ENCODE results near the gene PDXDC1.
"Not testable (repeated sequence)": the region's sequence is repeated elsewhere in the genome, so short reads cannot be mapped to it uniquely, and the experiment has no call there.

PDXDC1 gene

GRCh38 chr16:14973785-14974322, 972 bp upstream of the PDXDC1 start:
- not testable (repeated sequence) for DNase-seq

- DNase-seq: not testable (repeated sequence)
Observed at GRCh38 chr16:14974331-14974655, 533 bp upstream of the PDXDC1 start.

- peak; percentile 22 for DNase-seq
Observed at GRCh38 chr16:14975418-14976194, 780 bp downstream of the PDXDC1 start.

GRCh38 chr16:14976971-14977736, 2.3 kb downstream of the PDXDC1 start:
- DNase-seq: not testable (repeated sequence)

- not testable (repeated sequence) for DNase-seq
Observed at GRCh38 chr16:14978281-14978680, 3.5 kb downstream of the PDXDC1 start.

- DNase-seq: not testable (repeated sequence)
Observed at GRCh38 chr16:14978908-14979307, 4.1 kb downstream of the PDXDC1 start.

GRCh38 chr16:14981234-14981633, 6.4 kb downstream of the PDXDC1 start:
- not testable (repeated sequence) for DNase-seq

DNA sequence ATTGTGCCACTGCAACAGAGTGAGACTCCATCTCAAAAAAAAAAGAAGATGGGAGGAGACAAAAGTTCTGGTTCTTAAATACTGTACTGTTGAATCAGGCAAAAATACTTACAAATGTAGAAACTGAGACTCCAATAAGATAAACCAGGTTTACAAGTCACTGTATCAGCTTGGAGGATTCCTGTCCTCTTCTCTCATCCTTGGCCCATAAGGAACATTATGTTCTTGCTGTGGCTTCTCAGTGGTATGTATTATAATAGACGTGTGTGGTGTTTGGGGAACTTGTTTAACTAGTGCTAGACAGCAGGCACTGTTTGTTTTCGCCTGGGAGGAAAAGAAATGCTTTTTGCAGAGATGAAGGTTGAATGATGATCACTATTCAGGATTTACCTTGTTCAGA, 7.7 kb downstream of the PDXDC1 start:
- not testable (repeated sequence) for DNase-seq

DNA sequence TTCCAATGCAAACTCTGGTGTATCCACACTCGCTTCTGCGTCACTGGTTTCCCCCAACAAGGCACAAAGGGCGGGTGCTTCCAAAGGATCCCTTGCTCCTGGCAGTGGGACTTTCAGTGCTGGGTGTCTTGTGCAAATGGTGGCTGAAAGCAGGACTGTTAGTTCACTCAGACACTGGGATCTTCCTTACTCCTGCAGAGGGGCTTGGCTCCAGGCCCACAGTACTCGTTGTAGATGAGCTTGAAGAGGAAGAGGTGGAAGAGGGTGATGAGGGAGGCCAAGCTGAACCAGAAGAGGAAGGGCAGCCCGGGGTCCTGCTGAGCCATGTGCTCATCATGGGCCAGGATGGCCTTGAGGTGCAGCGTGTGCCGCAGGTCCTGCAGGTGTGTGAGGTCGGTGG, 13.3 kb downstream of the PDXDC1 start:
- not testable (repeated sequence) for DNase-seq

DNA sequence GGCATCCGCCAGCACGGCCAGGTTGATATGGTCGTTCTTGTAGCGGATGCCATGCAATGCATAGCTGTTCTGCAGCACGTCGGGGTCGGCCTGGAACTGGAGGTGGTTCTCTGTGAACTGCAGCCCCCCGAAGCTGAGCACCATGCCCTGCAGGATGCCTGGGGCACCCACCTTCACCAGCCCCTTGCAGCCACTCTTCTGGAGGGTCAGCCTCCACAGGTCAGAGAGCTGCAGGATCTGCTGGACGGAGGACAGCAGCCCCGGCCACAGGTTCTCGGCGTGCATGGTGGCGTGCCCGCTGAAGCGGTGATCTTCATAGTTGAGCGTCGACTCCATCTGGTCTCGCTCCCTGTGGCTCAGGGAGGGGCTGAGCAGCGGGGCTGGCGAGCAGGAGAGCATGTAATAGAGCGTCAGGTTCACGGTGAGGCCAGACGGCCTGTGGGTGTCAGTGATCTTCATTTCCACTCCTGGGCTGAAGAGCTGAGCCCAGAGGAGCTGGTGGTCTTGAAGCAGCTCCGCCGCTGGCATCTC, 13.9 kb downstream of the PDXDC1 start:
- DNase-seq: not testable (repeated sequence)

- not testable (repeated sequence) for DNase-seq
Observed at GRCh38 chr16:14989291-14990281, 14.8 kb downstream of the PDXDC1 start.

DNA sequence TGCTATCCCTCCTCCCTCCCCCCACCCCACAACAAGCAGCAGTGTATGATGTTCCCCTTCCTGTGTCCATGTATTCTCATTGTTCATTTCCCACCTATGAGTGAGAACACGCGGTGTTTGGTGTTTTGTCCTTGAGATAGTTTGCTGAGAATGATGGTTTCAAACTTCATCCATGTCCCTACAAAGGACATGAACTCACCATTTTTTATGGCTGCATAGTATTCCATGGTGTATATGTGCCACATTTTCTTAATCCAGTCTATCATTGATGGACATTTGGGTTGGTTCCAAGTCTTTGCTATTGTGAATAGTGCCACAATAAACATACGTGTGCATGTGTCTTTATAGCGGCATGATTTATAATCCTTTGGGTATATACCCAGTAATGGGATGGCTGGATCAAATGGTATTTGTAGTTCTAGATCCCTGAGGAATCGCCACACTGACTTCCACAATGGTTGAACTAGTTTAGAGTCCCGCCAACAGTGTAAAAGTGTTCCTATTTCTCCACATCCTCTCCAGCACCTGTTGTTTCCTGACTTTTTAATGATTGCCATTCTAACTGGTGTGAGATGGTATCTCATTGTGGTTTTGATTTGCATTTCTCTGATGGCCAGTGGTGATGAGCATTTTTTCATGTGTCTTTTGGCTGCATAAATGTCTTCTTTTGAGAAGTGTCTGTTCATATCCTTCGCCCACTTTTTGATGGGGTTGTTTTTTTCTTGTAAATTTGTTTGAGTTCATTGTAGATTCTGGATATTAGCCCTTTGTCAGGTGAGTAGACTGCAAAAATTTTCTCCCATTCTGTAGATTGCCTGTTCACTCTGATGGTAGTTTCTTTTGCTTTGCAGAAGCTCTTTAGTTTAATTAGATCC, 18.7 kb downstream of the PDXDC1 start:
- not testable (repeated sequence) for DNase-seq

GRCh38 chr16:14996702-14997101, 21.9 kb downstream of the PDXDC1 start:
- not testable (repeated sequence) for DNase-seq

GRCh38 chr16:14998300-14998699, 23.5 kb downstream of the PDXDC1 start:
- not testable (repeated sequence) for DNase-seq

DNA sequence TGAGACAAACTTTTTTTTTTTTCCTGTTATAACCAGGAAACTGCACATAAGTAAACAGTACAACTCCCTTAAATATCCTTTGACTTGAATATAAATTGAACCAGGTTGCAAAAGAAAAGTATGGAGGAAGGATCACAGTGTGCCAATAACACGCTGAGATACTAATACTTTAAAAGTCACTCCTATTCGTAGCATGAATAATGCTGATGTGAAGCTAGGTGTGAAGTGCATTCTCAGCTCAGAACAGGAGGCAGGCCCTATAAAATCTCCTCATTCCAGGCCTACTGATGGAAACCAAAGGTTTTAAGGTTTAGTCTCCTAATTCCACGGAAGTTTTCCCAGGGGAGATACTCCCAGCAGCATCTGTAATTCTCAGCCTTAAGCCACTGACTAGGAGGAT, 25.0 kb downstream of the PDXDC1 start:
- not testable (repeated sequence) for DNase-seq

GRCh38 chr16:15002448-15002847, 27.6 kb downstream of the PDXDC1 start:
- not testable (repeated sequence) for DNase-seq

DNA sequence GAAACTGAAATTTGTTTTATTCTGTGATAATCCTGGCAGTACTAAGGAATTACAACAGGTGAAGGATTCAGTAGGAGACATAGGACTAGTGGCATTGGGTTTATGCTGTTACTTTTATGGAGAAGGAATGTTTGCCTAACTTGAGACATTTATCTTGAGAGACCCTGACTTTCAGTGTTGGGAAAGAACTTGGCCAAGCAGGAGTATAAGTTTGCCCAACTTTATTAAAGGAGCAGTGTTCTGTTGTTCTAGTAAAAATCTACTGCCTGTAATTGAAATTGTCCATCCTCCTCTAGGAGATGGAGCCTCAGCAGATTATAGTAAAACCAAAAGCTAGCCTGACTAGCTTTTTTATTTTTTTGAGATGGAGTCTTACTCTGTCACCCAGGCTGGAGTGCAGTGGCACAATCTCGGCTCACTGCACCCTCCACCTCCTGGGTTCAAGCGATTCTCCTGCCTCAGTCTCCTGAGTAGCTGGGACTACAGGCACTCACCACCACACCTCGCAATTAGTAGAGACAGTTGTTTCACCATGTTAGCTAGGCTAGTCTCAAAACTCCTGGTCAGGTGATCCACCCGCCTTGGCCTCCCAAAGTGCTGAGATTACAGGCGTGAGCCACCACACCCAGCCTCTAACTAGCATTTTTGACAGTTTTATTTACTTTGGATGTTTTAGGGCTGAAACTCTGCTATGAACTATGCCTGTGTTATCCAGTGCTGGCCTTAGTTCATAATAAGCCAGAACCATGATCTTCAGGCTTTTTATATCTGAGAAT, 30.7 kb downstream of the PDXDC1 start:
- not testable (repeated sequence) for DNase-seq

DNA sequence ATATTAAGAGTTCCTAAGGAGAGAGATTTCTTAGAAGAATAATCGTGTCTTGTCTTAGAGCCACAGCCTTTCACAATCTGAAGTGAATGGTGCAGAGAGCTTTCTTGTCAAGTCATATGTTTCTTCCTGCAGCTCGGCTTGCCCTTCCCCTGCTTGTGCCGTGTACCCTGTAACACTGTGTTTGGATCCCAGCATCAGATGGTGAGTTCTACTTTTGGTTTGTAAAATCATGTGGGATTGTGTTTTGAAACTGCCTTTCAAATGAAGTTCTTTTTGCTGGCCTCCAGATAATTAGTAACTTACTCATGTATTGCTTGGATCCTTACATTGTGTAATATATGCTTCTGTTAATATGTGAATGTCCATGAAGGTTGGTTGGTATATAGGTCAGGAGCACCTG, 33.8 kb downstream of the PDXDC1 start:
- not testable (repeated sequence) for DNase-seq

DNA sequence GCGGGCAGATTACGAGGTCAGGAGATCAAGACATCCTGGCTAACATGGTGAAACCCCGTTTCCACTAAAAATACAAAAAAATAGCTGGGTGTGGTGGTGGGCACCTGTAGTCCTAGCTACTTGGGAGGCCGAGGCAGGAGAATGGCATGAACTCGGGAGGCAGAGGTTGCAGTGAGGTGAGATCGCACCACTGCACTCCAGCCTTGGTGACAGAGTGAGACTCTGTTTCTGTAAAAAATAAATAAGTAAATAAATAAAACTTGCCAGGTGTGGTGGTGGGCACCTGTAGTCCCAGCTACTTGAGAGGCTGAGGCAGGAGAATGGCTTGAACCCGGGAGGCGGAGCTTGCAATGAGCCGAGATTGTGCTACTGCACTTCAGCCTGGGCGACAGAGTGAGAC, 38.1 kb downstream of the PDXDC1 start:
- DNase-seq: not testable (repeated sequence)

GRCh38 chr16:15015671-15016070, 40.8 kb downstream of the PDXDC1 start:
- not testable (repeated sequence) for DNase-seq
